Upper lobe of left lung (tissue), 6 donors: ENCODE results near the gene TRA2A. TPM values are rescaled to one million over a fixed set of nuclear protein-coding genes. Genes with fewer than 3 reads are reported as not detected.

Experiments
- ATAC-seq, 2 donors: fragments of 200-7000 bp; cut with Tn5 transposase; one replicate each; pipeline ENCODE4 v1.9.1; 2022; ENCODE audit warnings: mild to moderate bottlenecking in 2 of 2, moderate library complexity in 2 of 2; ENCODE audit not compliant: low FRiP score in 2 of 2
- DNase-seq, 2 donors: peaks; one replicate each; pipeline ENCODE4 v3.0.0-alpha.2; 2019 to 2020
- H3K27ac ChIP-seq, 4 donors: fragments of 200-600 bp; sonication (generic); one replicate each; pipeline ENCODE4 v1.5.1; 2016 to 2019
- H3K27me3 ChIP-seq, 4 donors: fragments of 200-600 bp; sonication (generic); one replicate each; pipeline ENCODE4 v1.5.1; 2017 to 2019
- H3K36me3 ChIP-seq, 4 donors: fragments of 200-600 bp; sonication (generic); one replicate each; pipeline ENCODE4 v1.5.1; 2016 to 2019
- H3K4me1 ChIP-seq, 4 donors: fragments of 200-600 bp; sonication (generic); one replicate each; pipeline ENCODE4 v1.5.1; 2018 to 2019
- H3K4me3 ChIP-seq, 4 donors: fragments of 200-600 bp; sonication (generic); one replicate each; pipeline ENCODE4 v1.5.1; 2017 to 2019; ENCODE audit warnings: mild to moderate bottlenecking in 2 of 4, moderate library complexity in 1 of 4
- H3K9me3 ChIP-seq, 4 donors: fragments of 200-600 bp; sonication (generic); one replicate each; pipeline ENCODE4 v1.5.1; 2018 to 2019
- EP300 ChIP-seq, 4 donors: sonication (generic); formaldehyde crosslinking; IDR thresholded peaks; one replicate each; pipeline ENCODE4 v1.5.1; 2017; ENCODE audit warnings: antibody characterized with exemption in 4 of 4, control low read depth in 2 of 4
- POLR2A ChIP-seq, 4 donors: fragments of 450-650 bp; IDR thresholded peaks; one replicate each; pipeline ENCODE4 v1.5.1; 2016 to 2017; ENCODE audit warnings: antibody characterized with exemption in 4 of 4, mild to moderate bottlenecking in 2 of 4
- POLR2AphosphoS5 ChIP-seq, 2 donors: sonication (generic); formaldehyde crosslinking; IDR thresholded peaks; one replicate each; pipeline ENCODE4 v1.5.1; 2017; ENCODE audit warnings: antibody characterized with exemption in 2 of 2
- WGBS, 2 donors: methylation state at CpG; one replicate each; pipeline ENCODE4 v1.1.5; 2017 to 2018; 5-methylcytosine and 5-hydroxymethylcytosine counted together
- total RNA-seq, 6 donors: library from RNA; depleted of rRNA in 4 of 6; stranded (reverse); fragments of >200 nt in 4 of 6; gene quantifications; one replicate each; pipeline versions ENCODE4 v1.1.0 to v1.2.1, GENCODE V29; 2016 to 2021
- TF ChIP-seq, protein P1 (sequence below), 6 experiments: fragments of 450-650 bp in 4 of 6; fragments of 200-600 bp in 2 of 6; sonication (generic) in 2 of 6; IDR thresholded peaks; one replicate each; pipeline ENCODE4 v1.5.1; 2016 to 2019; ENCODE audit warnings: antibody characterized with exemption in 6 of 6
- donor health status: DM: no; HTN: no; CAD: no; lungs with moderate emphysema.
- donor health status: DM: no; HTN: yes; CAD: no; lungs with severe emphysema.

The TRA2A gene
- total RNA-seq, 6 donors from 2014 or later, result 35.1 to 192 (median 61.0) TPM

DNA sequence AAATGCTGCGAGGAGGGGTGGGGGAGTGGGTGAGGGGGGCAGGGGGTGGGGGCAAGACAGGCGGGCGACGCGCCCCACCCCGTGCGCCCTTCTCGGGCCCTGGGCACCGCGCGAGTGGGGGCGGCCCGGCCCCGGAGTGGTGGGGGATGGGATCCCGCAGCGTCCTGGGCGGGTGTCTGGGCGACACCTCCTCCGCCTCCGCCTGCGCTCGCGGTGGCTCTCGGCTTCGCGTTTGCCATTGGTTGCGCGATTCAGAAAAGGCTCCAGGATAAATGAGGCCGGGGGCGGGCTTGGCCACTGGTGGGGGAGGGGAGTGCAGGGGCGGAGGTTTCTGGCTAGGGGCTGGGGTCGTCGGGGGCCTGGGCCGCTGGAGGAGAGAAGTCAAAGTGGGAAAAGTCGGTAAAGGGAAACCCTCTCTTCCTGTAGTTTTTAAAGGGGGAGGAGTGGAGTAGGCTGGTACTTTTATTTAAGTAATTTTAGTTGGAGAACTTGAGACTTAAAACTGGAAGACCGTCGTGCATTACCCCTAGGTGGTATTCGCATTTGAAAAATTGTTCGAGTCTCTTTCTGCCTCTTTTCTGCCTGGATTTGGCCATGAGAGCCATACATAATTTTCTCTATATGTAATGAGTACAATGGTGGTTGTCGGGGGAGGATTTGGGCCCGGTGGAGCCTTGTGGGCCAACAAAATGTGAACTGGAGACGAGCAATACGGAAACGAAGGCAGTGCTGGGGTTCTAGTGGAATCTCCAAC, 60.5 kb downstream of the TRA2A start:
- Histone ChIP-seq H3K36me3 (no peaks in the 10 kb centered on the region), H3K9me3 (peaks cover 0 to 2% (median 0%) of the 10 kb centered on the region in 4 donors), H3K27ac (no peak overlapping the region), H3K27me3 (peaks cover 5 to 86% (median 62%) of the 10 kb centered on the region in 4 donors), H3K4me3 (peak overlapping the region in 3 of 4 donors; percentile 4 to 31 (median 26)), H3K4me1 (peaks cover 52 to 62% (median 56%) of the 10 kb centered on the region in 4 donors)
- DNase-seq (peak in 1 of 2 donors; percentile 82), ATAC-seq (no peak)
- TF ChIP-seq, protein P1, sequence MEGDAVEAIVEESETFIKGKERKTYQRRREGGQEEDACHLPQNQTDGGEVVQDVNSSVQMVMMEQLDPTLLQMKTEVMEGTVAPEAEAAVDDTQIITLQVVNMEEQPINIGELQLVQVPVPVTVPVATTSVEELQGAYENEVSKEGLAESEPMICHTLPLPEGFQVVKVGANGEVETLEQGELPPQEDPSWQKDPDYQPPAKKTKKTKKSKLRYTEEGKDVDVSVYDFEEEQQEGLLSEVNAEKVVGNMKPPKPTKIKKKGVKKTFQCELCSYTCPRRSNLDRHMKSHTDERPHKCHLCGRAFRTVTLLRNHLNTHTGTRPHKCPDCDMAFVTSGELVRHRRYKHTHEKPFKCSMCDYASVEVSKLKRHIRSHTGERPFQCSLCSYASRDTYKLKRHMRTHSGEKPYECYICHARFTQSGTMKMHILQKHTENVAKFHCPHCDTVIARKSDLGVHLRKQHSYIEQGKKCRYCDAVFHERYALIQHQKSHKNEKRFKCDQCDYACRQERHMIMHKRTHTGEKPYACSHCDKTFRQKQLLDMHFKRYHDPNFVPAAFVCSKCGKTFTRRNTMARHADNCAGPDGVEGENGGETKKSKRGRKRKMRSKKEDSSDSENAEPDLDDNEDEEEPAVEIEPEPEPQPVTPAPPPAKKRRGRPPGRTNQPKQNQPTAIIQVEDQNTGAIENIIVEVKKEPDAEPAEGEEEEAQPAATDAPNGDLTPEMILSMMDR (IDR thresholded peaks at IDR 0.05), result no peak
- no peak for TF ChIP-seq POLR2AphosphoS5 (IDR thresholded peaks at IDR 0.05)
- TF ChIP-seq EP300 (IDR thresholded peaks at IDR 0.05), result no peak
- TF ChIP-seq POLR2A (IDR thresholded peaks at IDR 0.05), result no peak
- 12 to 24% methylated on average over 17 to 40 of the region's 44 CpGs for WGBS, 2 donors

DNA sequence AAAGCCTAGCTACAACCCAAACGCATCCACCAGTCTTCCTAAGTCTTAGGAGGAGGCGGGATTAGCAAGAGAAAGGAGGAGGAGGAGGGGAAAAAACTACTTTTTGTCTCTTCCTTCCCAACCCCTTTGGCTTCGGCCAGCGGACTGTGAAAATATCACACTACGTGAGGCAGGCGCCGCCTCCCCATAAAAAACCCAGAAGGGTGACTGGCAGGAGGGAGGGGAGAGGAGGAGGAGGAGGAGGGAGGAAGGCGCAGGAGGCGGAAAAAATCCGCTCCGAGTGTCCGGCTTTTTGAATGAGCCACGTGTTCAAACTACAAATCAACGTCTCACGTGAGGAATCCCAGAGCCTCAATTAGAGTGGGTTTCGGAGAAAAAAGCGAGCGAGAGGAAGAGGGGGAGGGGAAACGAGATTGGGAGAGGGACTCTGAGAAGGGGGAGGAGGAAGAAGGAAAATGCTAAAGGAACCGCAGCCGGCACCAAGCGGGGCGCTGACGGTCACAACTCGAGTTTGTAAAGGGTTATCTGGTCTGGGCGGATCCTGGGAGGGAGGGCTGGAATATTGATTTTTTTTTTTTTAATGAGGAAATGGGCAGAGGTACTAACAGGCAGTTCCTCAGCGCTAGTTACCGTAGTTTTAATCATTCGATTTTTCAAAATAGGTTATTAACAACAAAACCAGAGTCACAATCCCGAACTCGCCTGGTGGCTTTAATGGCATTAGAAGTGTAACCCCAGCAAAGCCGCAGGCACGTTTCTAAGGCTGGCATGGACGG, 61.3 kb downstream of the TRA2A start, which contains the start of gene IGF2BP3:
IGF2BP3 (minus strand) TSS at position 162 of the 776 bp plus-strand sequence. CDS start 381 bp downstream, outside the sequence.
- no peak for ATAC-seq
- no peak for DNase-seq

DNA sequence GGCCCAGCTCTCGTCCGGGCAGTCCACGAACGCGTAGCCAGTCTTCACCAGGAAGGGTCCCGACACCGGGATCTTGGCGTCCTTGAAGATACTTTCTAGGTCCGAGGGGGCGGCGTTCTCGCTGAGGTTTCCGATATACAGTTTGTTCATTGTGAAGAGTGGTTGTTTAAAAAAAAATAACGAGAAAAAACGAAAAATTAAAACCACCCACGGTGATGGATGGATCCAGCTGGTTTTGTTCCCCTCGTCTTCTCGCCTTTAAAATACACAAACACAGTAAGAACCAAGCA, 61.9 kb downstream of the TRA2A start:
- TF ChIP-seq EP300 (IDR thresholded peaks at IDR 0.05) (no peak), POLR2AphosphoS5 (IDR thresholded peaks at IDR 0.05) (no peak), POLR2A (IDR thresholded peaks at IDR 0.05) (no peak)
- TF ChIP-seq, protein P1 (IDR thresholded peaks at IDR 0.05), result no peak
- peaks cover 52 to 62% (median 56%) of the 10 kb centered on the region in 4 donors for H3K4me1 ChIP-seq
- WGBS, 2 donors, result 5 to 6% methylated on average over 17 to 18 of the region's 18 CpGs
- no peaks in the 10 kb centered on the region for H3K36me3 ChIP-seq
- peaks cover 0 to 2% (median 0%) of the 10 kb centered on the region in 4 donors for H3K9me3 ChIP-seq
- ATAC-seq (no peak), DNase-seq (no peak)
- peaks cover 5 to 80% (median 64%) of the 10 kb centered on the region in 4 donors for H3K27me3 ChIP-seq
- no peak overlapping the region for H3K27ac ChIP-seq
- peak overlapping the region in 3 of 4 donors; percentile 28 to 42 (median 41) for H3K4me3 ChIP-seq

More for the DNA sequence above, 61.3 kb downstream of the TRA2A start, which contains the start of gene IGF2BP3:
- peak within 1 kb of the TSS in 3 of 4 donors; percentile 28 to 42 (median 41) for H3K4me3 ChIP-seq
- H3K36me3 ChIP-seq, result no peaks in the 10 kb centered on the region
- H3K27me3 ChIP-seq, result peaks cover 5 to 83% (median 65%) of the 10 kb centered on the region in 4 donors
- TF ChIP-seq EP300 (IDR thresholded peaks at IDR 0.05), result no peak
- TF ChIP-seq POLR2A (IDR thresholded peaks at IDR 0.05), result no peak
- no peak for TF ChIP-seq POLR2AphosphoS5 (IDR thresholded peaks at IDR 0.05)
- TF ChIP-seq, protein P1 (IDR thresholded peaks at IDR 0.05), result no peak
- peaks cover 0 to 2% (median 0%) of the 10 kb centered on the region in 4 donors for H3K9me3 ChIP-seq
- H3K27ac ChIP-seq, result no peak within 1 kb of the TSS
- 3% methylated on average over 34 of the region's 34 CpGs for WGBS, 2 donors
- peaks cover 52 to 62% (median 56%) of the 10 kb centered on the region in 4 donors for H3K4me1 ChIP-seq

DNA sequence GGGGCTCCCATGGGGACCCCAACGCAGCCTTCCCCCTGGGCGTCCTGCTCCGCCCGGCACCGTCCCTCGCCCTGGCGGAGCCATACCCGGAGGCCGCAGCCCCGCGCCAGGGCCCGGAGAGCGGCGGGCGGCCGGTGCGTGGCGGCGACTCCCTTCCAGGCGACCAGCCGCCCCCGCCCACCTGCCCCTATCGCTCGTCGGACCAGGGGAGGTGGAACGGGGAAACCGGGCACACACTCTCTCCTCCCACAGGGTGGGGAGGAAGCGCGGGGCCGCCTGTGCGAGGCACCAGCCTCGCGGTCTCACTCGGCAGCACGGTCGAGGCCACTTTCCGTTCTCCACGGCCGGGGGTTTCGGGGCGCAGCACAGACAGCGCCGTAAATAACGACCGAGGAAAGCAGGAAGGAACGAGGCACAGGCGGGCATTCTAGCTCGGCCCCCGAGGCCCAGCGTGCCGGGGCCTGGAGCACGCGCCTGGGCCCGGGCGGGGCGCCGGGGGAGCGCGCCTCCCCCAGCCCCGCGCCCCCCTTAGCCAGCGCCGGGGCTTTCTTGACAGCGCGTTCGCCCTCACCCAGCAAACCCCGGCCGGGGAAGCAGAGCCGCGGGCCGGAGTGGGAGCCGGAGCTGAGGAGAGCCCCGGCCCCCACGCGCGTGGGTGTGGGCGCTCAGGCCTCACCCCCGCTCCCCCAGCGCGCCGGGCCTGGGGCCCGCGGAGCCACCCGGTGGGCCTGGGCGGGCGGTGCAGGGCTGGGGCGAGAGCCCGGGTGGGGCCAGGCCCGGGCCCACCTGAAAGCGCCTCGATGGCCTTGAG, 62.4 kb downstream of the TRA2A start:
- H3K4me1 ChIP-seq, result peaks cover 47 to 56% (median 51%) of the 10 kb centered on the region in 4 donors
- H3K9me3 ChIP-seq, result no peaks in the 10 kb centered on the region
- H3K27ac ChIP-seq, result no peak overlapping the region
- 0 to 3% methylated on average over 13 to 29 of the region's 91 CpGs for WGBS, 2 donors
- no peak for TF ChIP-seq EP300 (IDR thresholded peaks at IDR 0.05)
- no peak for TF ChIP-seq POLR2A (IDR thresholded peaks at IDR 0.05)
- no peaks in the 10 kb centered on the region for H3K36me3 ChIP-seq
- peak in 1 of 2 donors; percentile 84 for DNase-seq
- peak in 1 of 2 donors; percentile 40 for ATAC-seq
- peaks cover 5 to 76% (median 59%) of the 10 kb centered on the region in 4 donors for H3K27me3 ChIP-seq
- H3K4me3 ChIP-seq, result peak overlapping the region in 3 of 4 donors; percentile 28 to 42 (median 41)
